Measurements from ENCODE around the gene ATRN. TPM values are rescaled to one million over a fixed set of nuclear protein-coding genes. Genes with fewer than 3 reads are reported as not detected.

ATRN gene
- total and polyA plus RNA-seq, 2 of the 8 experiments (the other 6 are each of a cell fraction or from before 2014, with no cell fraction given), result 12.0 to 17.4 TPM

- CTCF ChIA-PET (ENCODE audit: partially characterized antibody), result interaction anchor here (0.6 to 1.5 kb wide), 4 partner anchors 14 to 170 kb away, joined by 3 to 9 read pairs (median 4); partner anchors contain the start of gene DNAAF9
- 0 out of 8 replicates have a peak, but pooled peaks cover 0 to 2% (median 0%) of the 10 kb centered on the region in 4 experiments for H3K36me3 ChIP-seq (ENCODE audit: control insufficient read depth in 2 of 4, insufficient read depth in 4 of 4, low read length in 3 of 4)
These were observed 106.5 kb downstream of the ATRN start for GRCh38 chr20:3577366-3577765.

More at GRCh38 chr20:3577366-3577765, 106.5 kb downstream of the ATRN start:
- Histone ChIP-seq H3K27me3 (replicated peaks in 1 of 4; ENCODE audit: control insufficient read depth in 3 of 4, extremely low read depth in 1 of 4, insufficient read depth in 3 of 4, low read length in 3 of 4) (no peaks in the 10 kb centered on the region), H3K4me3 (ENCODE audit: extremely low read depth in 1 of 4, insufficient read depth in 2 of 4, low read depth in 3 of 4, low read length in 4 of 4) (no peak overlapping the region), H3K56ac (replicated peaks; ENCODE audit: insufficient read length, low read depth, low read length) (no peak overlapping the region), H2BK120ac (replicated peaks; ENCODE audit: low read depth, low read length) (no peak overlapping the region), H3K9me3 (ENCODE audit: insufficient read depth in 2 of 2, low read depth in 1 of 2, low read length in 1 of 2) (no peaks in the 10 kb centered on the region), H3K18ac (ENCODE audit: extremely low read depth, low read length) (no peak overlapping the region), H4K91ac (replicated peaks; ENCODE audit: insufficient read length, low read length) (no peak overlapping the region), H2BK20ac (ENCODE audit: low read length) (no peak overlapping the region), H3K14ac (ENCODE audit: insufficient read length) (no peak overlapping the region), H3K79me1 (ENCODE audit: low read depth, low read length) (no peaks in the 10 kb centered on the region), H3K23ac (ENCODE audit: insufficient read length) (no peak overlapping the region), H3K9ac (replicated peaks in 1 of 4; ENCODE audit: extremely low read depth in 1 of 4, low read depth in 3 of 4, low read length in 3 of 4) (no peak overlapping the region), H2BK5ac (ENCODE audit: low read depth, low read length) (no peak overlapping the region), H4K5ac (ENCODE audit: insufficient read length, low read depth, low read length) (no peak overlapping the region), H3K4ac (replicated peaks; ENCODE audit: insufficient read length, low read depth, low read length) (no peak overlapping the region), H3K4me1 (replicated peaks in 1 of 4; ENCODE audit: control insufficient read depth in 3 of 4, insufficient read depth in 4 of 4, low read length in 3 of 4) (no peaks in the 10 kb centered on the region), H3K79me2 (ENCODE audit: control insufficient read depth in 1 of 2, insufficient read depth in 2 of 2, low read length in 2 of 2) (no peaks in the 10 kb centered on the region), H3K23me2 (ENCODE audit: low read depth, low read length) (no peaks in the 10 kb centered on the region), H2AFZ (ENCODE audit: low read length) (no peak overlapping the region), H2BK15ac (ENCODE audit: low read length) (no peak overlapping the region), H4K8ac (ENCODE audit: extremely low read depth, insufficient read depth, low read length) (no peak overlapping the region), H3K27ac (ENCODE audit: low read depth, low read length) (no peak overlapping the region), H4K20me1 (replicated peaks in 1 of 2; ENCODE audit: control insufficient read depth in 1 of 2, insufficient read depth in 2 of 2, low read length in 2 of 2) (no peaks in the 10 kb centered on the region), H2AK5ac (ENCODE audit: low read depth, low read length) (no peak overlapping the region), H2BK12ac (ENCODE audit: low read depth, low read length) (no peak overlapping the region), H3K4me2 (ENCODE audit: insufficient read depth in 1 of 2, low read depth in 2 of 2, low read length in 2 of 2) (no peak overlapping the region)
- TF ChIP-seq RAD21 (IDR thresholded peaks at IDR 0.05 in 1 of 2, conservative IDR thresholded peaks at IDR 0.05 in 1 of 2; ENCODE audit: low read depth in 2 of 2, low read length in 2 of 2), result no peak
- 93% methylated on average over 1 of the region's 1 CpG; no CpG with 5 or more reads in 1 of the 2 experiments for WGBS, 2 experiments (ENCODE audit: extremely low coverage in 1 of 2, insufficient coverage in 1 of 2, insufficient read length in 1 of 2, insufficient replicate concordance in 2 of 2, low coverage in 1 of 2, low lambda C conversion rate in 2 of 2, missing lambda C conversion rate in 1 of 2)
- no peak for FAIRE-seq
- POLR2A ChIA-PET (ENCODE audit: partially characterized antibody), result no interaction called here
- DNase-seq (ENCODE audit: low read depth in 1 of 2, low spot score in 2 of 2), result no peak

Data from H1 (cell line).